SHP77 (cell line): ENCODE results near the gene RPLP2.
A peak's percentile ranks its signal among the peaks of the same experiment; 100 is the strongest.

ENCODE experiments used
- DNase-seq, 2 experiments: peaks; one replicate each; lab custom pipeline; 2025; lab: John Stamatoyannopoulos, UW

Gene RPLP2

DNA sequence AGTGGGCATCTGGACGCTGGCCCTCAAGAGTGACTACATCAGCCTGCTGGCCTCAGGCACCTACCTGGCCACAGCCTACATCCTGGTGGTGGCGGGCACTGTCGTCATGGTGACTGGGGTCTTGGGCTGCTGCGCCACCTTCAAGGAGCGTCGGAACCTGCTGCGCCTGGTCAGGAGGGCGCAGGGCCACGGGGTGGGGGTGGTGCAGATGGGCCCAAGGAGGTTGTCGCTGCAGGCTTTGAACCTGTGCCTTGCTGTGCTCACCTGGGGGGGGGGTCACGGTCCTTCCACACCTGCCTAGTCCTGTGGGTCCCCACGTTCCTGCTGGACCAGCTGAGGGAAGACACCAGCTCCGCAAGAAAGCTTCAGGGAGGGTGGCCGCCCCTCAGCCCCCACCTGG, 26.5 kb downstream of the RPLP2 start:
- no peak for DNase-seq

DNA sequence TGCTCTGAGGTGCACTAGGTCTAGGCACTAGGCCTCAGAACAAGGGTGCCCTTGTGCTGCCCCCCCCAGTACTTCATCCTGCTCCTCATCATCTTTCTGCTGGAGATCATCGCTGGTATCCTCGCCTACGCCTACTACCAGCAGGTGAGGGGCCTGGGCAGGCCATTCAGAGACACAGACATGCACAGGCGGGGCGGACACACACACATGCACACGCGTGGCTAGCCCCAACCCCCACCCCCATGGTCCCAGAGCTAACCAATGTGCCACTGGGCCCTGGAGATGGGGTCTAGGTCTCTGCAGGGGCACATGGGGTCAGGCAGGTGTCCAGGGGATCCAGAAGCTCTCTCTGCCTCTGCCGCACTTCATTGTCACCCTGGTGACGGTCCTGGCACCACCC, 26.9 kb downstream of the RPLP2 start:
- DNase-seq: no peak

DNA sequence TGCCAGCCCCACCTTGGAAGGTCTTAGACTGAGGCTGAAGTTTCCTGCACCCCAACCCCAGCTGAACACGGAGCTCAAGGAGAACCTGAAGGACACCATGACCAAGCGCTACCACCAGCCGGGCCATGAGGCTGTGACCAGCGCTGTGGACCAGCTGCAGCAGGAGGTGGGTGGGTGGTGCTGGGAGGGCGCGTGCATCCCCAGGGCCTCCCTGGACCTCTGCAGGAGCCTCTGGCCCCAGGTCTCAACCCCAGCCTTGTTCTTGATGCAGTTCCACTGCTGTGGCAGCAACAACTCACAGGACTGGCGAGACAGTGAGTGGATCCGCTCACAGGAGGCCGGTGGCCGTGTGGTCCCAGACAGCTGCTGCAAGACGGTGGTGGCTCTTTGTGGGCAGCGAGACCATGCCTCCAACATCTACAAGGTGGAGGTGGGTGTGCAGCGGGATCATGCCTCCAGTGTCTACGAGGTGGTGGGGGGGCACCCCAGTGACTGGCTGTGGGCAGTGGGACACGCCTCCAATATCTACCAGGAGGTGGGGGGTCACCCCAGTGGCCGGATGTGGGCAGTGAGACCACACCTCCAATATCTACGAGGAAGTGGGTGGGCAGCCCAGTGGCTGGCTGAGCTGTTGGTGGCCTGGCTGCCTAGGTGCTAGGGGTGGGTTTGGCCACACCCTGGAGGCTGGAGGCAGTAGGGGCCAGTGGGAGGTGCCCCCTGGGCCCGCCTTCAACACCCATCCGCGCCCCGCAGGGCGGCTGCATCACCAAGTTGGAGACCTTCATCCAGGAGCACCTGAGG, 27.6 kb downstream of the RPLP2 start:
- DNase-seq: no peak

DNA sequence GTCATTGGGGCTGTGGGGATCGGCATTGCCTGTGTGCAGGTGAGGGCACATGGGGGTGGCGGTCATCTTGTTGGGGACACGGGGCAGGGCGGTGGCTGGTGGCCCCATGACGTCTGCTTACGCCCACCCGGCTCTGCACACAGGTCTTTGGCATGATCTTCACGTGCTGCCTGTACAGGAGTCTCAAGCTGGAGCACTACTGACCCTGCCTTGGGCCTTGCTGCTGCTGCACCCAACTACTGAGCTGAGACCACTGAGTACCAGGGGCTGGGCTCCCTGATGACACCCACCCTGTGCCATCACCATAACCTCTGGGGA, 28.2 kb downstream of the RPLP2 start:
- DNase-seq: no peak

DNA sequence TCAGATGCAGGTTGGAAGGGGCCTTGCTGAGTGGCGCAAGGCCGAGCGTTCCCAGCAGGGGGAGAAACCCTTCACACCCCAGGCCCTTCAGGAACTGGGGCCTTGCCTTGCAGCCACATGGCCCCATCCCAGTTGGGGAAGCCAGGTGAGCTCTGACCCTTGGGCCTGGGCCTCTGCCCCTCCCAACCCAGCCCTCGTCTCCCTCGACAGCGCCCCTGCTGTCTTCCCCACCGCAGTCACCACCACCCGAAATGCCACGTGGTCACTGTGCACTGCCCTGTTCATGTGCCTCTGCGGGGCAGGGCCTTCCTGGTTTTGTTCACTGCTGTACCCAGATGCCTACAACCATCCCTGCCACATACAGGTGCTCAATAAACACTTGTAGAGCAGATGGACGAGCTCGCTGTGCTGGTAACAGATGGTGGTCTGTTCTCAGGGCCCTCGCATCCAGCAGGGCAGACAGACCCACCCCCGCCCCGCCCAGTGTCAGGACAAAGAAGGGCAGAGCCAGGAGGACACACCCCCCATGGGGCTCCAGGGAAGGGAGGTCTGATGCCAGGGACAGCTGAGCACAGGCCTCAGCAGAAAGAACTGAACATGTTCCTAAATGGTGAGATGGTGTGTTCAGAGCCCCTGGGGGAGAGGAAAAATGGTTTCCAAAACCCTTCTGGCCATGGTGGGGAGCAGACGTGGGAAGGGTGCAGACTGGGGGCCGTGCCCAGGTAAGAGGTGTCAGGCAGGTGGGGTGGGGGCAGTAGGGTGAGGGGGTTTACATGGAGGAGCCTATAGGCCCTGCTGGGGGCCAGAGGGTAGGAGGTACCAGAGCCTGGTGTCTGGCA, 28.9 kb downstream of the RPLP2 start:
- no peak for DNase-seq

DNA sequence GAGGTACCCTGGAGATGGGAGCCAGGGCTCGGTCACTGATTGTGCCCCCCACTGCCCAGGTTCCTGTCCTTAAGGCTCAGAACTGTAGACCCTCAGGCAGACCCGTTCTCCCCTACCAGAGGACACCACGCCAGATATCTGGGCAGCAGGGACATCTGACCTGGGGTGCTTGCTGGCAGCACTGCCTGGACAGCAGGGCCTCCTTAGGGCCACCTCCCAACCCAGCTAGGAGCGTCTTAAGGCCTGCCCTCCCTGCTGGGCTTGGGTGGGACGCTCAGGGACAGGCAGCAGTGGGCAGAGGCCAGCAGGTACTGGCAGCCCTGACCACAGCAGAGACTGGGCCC, 29.5 kb downstream of the RPLP2 start:
- DNase-seq: no peak

DNA sequence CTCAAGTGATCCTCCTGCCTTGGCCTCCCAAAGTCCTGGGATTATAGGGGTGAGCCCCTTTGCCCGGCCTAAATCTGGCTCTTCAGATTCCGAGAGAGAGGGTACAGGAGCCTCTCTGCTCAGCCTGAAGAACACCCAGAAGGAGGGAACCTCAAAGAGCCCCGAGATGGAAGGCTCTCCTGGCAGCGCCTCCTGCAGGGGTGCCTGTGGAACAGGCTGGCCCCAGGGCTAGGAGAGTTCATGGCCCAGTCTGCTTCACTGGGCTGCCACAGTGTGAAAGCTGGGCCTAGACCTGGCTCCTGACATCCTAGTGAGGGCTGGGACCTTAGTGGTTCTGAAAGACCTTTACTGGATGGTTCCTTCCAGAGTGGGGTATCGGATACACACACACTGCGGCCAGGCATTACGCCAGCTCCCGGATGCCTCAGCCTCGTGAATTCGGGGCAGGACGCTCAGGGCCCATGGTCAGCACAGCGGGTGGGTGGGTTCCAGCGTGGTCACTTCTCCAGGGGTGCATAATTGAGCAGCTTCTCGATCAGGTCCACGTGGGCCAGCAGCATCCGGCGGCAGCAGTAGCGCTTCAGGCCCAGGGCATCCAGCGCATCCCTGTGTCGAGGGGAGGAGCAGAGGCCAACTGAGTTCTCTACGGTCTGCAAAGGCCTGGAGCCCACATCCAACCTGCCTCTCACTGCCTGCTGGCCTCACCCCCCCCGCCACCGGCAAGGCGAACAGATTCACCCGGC, 30.3 kb downstream of the RPLP2 start:
- no peak for DNase-seq

DNA sequence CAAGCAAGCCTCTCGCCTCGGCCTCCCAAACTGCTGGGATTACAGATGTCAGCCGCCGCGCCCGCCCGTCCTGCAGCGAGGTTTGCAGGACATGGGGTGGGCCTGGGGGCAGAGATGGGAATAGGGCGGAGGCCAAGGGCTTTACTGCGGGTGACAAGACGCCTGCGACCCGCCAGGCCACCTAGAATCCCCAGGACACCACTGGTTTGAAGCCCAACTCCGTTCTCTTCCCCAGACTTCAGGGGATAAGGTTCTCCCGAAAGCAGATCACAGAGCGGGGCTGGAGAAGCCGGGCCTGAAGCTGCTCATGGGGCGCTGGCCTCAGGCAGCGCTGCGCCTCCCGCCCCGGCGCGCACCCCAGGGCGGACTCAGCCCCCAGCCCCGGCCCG, 32.2 kb downstream of the RPLP2 start:
- DNase-seq: no peak

DNA sequence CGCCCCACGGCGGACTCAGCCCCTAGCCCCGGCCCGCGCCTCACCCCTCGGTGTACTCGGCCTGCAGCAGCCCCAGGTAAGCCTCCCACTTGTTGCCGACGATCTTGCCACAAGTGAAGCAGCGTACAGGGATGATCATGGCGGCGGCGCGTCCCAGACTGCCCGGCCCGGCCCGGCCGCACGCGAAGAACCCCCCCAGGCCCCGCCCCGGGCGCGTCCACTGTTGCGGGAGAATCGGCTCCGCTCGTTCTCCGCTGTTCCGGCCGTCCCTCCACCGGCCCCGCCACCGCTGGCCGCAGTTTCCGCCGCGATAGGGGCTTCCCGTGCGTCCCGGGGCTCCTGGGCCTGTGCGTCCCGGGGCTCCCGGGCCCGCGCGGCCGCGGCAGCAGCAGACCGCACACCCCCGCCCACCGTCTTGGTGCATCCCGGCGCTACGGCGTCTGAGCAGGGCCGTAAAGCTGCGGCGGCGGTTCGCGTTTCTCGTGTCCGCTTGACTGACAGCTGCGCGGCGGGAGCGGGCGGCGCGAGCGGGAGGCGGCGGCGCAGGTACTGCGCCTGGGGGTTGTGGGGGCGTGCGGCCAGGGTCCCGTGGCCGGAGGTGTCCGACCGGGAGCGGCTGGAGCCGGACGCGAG, 32.7 kb downstream of the RPLP2 start, which contains the start of the genes POLR2L and TSPAN4:
Gene POLR2L (minus strand): TSS at position 160 of the 633 bp plus-strand sequence. CDS start 21 bp downstream, at position 139.
Gene TSPAN4 (plus strand): TSS at position 483 of the 633 bp plus-strand sequence. CDS start 7,453 bp downstream, outside the sequence.
- peak in 1 of 2 experiments; percentile 64 for DNase-seq

DNA sequence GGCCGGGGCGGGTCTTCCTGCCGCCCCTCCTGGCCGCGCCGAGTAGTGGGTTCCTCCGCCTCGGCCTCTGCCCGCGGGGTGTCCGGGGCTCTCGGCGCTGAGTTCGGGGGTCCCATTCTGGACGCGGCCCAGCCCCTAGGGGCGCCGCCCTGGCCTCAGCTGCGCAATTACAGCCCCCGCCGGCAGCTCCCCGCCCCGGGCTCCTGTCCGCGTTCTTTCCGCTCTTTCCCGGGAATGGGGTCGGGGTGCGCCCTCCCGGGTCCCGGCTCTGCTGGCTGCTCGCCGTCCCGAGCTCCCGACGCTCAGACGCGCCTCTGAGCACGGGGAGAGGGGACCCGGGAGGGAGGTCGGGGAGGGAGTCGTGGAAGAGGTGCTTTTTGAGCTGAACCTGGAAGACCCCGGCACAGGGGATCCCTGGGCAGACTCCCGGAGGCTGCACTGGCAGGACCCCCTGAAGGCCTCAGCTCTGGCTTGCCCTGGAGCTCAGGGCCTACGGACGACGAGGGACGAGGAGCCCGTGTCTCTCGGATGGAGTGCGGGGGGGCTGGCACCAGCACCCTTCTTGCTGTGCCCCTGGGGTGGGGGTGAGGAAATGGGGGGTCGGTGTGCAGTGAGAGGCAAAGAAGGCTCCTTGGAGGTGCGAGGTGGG, 33.4 kb downstream of the RPLP2 start:
- no peak for DNase-seq

DNA sequence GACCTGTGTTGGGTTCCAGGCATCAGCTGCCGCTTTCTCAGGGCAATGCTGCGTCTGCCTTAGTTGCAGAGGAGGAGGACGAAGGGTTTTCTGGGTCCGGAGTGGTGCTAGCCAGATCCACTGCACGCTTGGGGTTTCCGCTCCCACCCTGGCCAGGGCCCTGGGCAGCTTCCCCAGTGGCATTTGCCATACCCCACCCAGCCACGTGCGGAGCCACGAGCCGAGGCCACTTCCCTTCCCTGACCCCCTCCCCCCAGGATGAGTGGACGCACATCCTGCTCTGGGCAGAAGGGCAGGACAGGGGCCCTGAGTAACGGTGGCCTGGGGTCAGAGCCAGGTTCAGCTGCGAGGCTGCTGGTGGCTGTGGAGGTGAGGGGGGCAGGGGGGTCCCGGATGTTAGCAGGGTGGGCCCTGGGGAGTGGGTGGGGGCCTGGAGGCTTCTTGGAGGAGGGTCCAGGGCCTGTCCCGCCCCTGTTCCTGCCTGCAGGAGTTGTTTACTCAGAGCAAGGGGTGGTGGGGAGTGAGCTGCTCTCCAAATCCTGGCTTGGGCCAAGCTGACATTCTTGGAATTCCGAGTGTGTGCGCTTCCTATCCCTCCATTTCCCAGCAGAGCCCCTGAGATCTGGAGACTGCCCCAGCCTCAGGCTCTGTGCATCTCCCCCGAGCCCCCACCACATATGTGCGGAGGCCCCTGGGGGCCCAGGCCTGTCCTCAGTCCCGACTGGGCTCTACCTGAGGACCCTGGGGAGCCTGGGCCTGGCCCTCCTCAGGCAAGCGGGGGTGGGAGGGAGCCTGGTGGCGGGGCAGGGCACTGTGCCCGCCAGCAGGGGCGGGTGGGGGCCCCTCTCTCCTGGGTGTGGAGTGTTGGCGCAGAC, 34.3 kb downstream of the RPLP2 start:
- no peak for DNase-seq

DNA sequence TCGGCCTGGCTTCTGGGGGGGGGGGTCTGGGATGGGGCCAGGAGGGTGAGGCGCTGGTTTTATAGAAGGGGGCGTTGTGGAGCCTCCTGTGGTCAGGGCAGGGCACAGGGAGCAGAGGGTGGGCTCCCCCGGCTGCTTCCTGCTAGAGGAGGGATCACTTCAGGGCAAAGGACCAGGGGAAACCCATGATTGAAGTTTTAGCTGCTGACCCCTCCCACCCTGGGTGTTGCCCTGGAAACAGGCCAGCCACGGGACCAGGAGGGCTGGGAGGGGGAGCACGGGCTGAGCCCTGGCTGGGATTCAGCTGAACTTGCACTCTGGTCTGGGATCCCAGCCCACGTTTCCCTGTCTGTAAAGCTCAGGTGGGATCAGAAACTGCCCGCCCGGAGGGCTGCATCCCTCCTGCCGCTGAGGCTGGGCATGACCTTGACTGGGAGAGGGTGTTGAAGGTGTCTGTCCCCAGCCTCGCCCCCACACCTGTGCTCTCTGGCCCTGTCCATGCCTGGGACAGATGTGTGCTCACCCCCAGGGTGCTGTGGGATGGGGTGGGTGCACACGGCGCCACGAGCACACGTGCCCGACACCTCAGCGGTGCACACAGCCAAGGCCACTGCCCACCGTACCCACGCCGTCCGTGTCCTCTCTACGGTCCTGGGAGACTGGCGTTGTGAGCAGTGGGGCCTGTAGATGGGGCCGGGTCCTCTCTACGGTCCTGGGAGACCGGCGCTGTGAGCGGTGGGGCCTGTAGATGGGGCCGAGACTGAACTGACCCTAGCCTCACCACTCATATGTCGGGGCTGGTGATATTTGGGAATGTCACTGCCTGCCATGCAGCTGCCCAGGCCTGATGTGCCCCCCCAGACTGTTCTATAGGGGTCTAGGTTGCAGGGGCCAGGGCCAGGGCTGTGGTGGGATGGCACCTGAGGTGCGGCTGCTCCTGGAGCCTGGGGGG, 35.2 kb downstream of the RPLP2 start:
- no peak for DNase-seq

DNA sequence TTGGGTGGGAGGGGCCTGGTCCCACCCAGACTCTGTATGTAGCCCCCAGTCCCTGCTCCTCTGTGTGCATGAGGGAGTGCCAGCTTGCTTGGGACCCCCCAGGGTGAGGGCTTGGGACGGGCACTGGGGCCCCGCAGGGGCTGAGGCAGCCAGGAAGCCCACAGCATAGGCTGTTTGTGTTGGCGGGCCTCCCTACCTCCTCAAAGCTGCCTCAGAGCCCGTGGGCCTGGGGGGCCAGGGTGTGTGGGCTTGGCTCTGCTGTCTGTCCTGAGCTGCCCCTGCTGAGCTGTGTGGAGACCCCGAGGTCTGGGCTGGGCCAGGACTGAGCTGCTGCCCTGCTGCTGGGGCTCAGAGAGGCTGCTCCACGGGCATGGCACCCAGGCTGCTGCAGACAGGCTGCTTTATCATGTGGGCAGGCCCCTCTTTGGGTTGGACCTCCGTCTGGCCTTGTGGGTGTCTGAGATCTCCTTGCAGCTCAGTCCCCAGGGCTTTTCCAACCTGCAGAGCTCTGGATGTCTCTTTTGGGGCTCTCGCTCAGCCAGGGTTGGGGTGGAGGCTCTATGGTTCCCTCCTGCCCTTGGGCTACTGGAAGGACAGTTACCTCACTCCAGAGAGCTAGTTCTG, 36.2 kb downstream of the RPLP2 start:
- no peak for DNase-seq

DNA sequence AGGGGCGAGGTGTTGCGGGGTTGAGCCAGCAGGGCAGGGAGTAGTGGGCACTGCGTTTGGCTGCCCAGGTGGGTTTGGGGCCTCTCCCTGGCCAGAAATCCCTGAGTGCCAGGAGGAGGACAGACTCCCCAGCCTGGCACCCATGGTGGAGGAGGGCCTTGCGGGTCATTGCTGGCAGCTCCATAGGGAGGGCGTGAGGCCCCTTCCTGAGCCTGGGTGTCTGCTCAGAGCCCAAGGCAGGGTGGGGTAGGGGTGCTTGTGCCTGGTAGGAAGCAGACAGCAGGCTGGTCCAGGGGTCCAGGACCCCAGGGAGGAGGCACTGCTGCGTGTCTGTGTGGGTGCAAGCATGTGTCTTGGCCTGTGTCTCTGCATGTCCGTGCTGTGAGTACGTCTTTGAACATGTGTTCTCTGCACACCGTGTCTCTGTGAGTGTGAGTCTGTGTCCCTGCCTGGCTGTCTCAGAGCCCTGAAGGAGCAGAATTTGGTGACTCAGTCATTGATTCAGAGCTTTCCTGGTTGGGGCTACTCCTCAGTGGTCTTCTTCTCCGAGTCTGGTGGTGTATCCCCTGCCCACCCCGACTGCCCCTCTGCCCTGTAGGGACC, 36.8 kb downstream of the RPLP2 start:
- no peak for DNase-seq

DNA sequence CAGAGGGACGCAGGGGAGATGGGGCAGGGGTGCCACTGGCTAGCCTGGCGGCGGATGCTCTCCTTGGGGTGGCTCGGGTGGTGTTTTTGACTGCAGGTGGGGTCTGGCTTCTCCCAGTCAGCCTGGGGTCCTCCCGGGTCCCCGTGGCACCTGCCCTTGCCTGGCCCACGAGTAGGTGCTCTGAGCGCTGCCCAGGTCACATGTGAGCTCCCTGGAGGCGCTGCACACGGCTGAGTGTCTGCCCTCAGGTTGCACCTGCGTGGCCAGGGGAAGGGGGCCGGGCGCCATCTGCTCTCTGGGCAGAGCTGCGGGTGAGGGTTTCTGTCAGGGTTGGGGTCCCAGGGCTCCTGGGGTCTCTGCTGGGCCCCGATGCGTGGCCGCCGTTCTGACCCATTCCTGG, 38.1 kb downstream of the RPLP2 start:
- DNase-seq: no peak

DNA sequence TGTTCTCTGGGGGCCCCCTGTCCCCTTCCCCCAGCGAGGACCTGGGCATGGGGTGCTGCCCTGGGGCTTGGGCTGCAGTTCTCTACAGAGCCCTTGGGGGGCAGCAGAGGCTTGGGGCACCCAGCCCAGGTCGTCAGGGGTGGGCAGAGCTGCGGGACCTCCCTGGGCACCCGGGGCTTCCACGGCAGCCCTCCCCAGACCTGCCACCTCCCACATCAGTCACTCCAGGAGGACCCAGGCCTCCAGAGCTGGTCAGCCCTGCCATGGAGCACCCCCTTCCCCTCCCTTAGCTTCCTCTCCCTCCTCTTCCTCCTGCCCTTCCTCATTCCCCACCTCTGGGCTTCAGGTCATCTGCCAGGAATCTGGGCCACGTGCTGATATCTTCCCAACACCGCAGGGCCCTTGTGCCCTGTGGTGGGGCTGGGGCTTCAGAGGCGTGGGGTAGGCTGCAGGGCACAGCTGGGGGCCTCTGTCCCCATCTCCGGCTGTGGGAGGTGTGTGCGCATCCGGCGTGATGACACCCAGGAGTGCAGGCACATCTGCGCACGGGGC, 38.7 kb downstream of the RPLP2 start:
- DNase-seq: no peak

DNA sequence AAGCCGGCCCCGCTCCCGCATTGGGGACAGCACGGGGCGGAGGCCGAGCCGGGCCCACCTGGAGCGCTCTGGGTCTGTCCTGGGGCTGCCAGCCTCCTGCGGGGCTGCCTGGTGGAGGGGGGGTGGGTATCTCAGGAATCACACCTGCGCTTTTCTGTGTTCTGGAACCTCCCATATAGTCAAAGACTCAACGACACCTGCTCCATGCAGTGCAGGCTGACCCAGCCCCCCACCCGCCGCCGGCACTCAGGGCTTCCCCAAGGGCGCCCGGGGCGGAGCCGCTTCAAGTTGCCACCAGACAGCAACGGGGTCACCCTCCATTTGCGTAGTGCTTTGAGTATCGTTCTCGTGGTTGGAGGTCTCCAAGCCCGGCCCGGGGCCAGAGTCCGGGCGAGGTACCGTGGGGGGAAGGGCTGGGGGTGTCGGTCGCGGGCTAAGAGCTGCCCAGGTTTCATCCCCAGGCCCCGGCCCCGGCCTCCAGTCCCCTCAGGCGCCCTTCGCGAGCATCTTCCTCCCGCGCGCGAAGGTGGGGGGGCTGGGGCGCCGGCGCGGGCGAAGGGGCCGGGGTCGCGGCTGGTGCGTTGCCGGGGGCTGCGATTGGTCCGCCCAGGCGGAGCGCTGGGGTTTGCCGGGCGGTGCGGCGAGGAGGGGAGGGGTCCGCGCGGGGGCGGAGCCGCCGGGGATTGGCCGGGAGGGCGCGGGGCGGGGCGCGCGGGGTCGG, 39.5 kb downstream of the RPLP2 start:
- DNase-seq: no peak
